Stimulated activated CD4-positive, alpha-beta T cell treated with anti-CD3 and anti-CD28 coated beads, Interleukin-12 subunit alpha, Interleukin-12 subunit beta, amount 100 ng/mL, for 24 hours (primary cell): ENCODE measurements around the gene ADORA2A.

Source experiments
- DNase-seq, 2 experiments: peaks; one replicate each; pipeline ENCODE4 v3.0.0-alpha.2; 2020; ENCODE audit warnings: low read depth in 2 of 2

The ADORA2A gene

GRCh38 chr22:24432059-24432853 lies 4.9 kb downstream of the ADORA2A start:
- DNase-seq: peak in 1 of 2 experiments; percentile 38

GRCh38 chr22:24433001-24433827 lies 5.8 kb downstream of the ADORA2A start:
- DNase-seq: no peak

GRCh38 chr22:24433828-24434470 lies 6.5 kb downstream of the ADORA2A start:
- no peak for DNase-seq

- DNase-seq: peak; percentile 59 to 61
Measured at GRCh38 chr22:24434471-24435322, 7.3 kb downstream of the ADORA2A start.

GRCh38 chr22:24435323-24435645 lies 7.9 kb downstream of the ADORA2A start:
- no peak for DNase-seq

GRCh38 chr22:24435861-24436371 lies 8.5 kb downstream of the ADORA2A start:
- DNase-seq: no peak

GRCh38 chr22:24436553-24436952 lies 9.2 kb downstream of the ADORA2A start:
- DNase-seq: no peak

GRCh38 chr22:24437091-24437490 lies 9.7 kb downstream of the ADORA2A start:
- DNase-seq: no peak

GRCh38 chr22:24437741-24438328 lies 10.4 kb downstream of the ADORA2A start:
- DNase-seq: no peak

GRCh38 chr22:24440270-24440717 lies 12.9 kb downstream of the ADORA2A start:
- DNase-seq: no peak

GRCh38 chr22:24440718-24441405 lies 13.5 kb downstream of the ADORA2A start:
- no peak for DNase-seq

GRCh38 chr22:24441406-24442351 lies 14.3 kb downstream of the ADORA2A start:
- no peak for DNase-seq

- DNase-seq: no peak
Measured at GRCh38 chr22:24442352-24442744, 14.9 kb downstream of the ADORA2A start.

- no peak for DNase-seq
Measured at GRCh38 chr22:24443668-24444067, 16.3 kb downstream of the ADORA2A start.

- no peak for DNase-seq
Measured at GRCh38 chr22:24444251-24444650, 16.9 kb downstream of the ADORA2A start.

GRCh38 chr22:24444729-24445466 lies 17.5 kb downstream of the ADORA2A start:
- DNase-seq: no peak

GRCh38 chr22:24445481-24446259 lies 18.3 kb downstream of the ADORA2A start:
- DNase-seq: no peak

- no peak for DNase-seq
Measured at GRCh38 chr22:24446260-24446611, 18.8 kb downstream of the ADORA2A start.
